HFF-Myc (cell line): ENCODE data around the gene FRMPD2.

Experiments
- DNase-seq: peaks from one replicate; pipeline ENCODE4 v3.0.0-alpha.2; 2011; ENCODE audit warnings: low read depth; ENCODE audit errors: extremely low read depth
- H3K4me3 ChIP-seq: replicated peaks from 2 replicates; pipeline ENCODE4 v1.5.1; 2011; ENCODE audit warnings: low read depth, mild to moderate bottlenecking, control low read depth, low read length
- CTCF ChIP-seq: IDR thresholded peaks from 2 replicates; pipeline ENCODE4 v1.5.1; 2012; ENCODE audit warnings: mild to moderate bottlenecking, low read depth, low read length, control low read depth; ENCODE audit errors: missing control alignments

FRMPD2 gene

GRCh38 chr10:48199580-48200377 lies 74.7 kb downstream of the FRMPD2 start:
- DNase-seq, result peak; percentile 94
- TF ChIP-seq CTCF, result no peak

GRCh38 chr10:48197236-48197899 lies 77.1 kb downstream of the FRMPD2 start:
- DNase-seq, result no peak
- no peak for TF ChIP-seq CTCF
- H3K4me3 ChIP-seq, result no peak overlapping the region

More at GRCh38 chr10:48199580-48200377, 74.7 kb downstream of the FRMPD2 start:
- H3K4me3 ChIP-seq, result no peak overlapping the region

GRCh38 chr10:48195803-48196202 lies 78.7 kb downstream of the FRMPD2 start:
- no peak for TF ChIP-seq CTCF
- H3K4me3 ChIP-seq, result no peak overlapping the region
- no peak for DNase-seq

GRCh38 chr10:48194830-48195229 lies 79.7 kb downstream of the FRMPD2 start:
- no peak overlapping the region for H3K4me3 ChIP-seq
- no peak for DNase-seq
- no peak for TF ChIP-seq CTCF

- DNase-seq, result no peak
- TF ChIP-seq CTCF, result no peak
- no peak overlapping the region for H3K4me3 ChIP-seq
Observed at GRCh38 chr10:48193556-48193955, 80.9 kb downstream of the FRMPD2 start.

GRCh38 chr10:48192881-48193450 lies 81.5 kb downstream of the FRMPD2 start:
- no peak overlapping the region for H3K4me3 ChIP-seq
- TF ChIP-seq CTCF, result no peak
- no peak for DNase-seq
